ENCODE data around the gene CCDC7. TPM values are rescaled to one million over a fixed set of nuclear protein-coding genes. Genes with fewer than 3 reads are reported as not detected.

Gene CCDC7
- polyA plus RNA-seq, 1 of the 3 experiments (the other 2 are of a cell fraction): 0.44 TPM

DNA sequence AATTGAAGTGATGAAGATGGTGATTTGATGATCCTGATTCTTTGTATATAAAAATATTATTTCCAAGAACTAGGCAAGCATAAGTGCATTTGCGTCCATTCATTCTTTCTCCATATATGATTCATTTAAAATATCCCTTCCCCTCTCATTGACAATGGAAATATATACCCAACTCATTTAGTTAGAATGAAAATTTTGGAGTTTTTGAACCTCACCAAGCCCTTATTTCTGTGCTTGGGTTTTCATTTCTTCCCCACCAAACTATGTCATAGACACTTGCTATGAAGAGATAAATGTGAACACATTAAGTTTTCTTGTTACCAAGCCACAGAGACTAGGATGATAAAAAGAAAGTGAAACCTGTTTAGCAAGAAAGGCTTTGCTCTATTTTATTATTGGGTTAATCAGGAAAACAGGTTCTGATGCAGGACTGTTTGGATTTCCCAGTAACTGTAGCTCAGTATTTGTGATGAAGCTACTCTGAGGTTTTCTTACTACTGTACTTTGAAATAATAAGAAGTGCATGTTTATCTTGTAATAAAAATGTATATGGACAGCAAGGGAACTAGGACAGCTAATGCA, 443.8 kb downstream of the CCDC7 start:
- DNase-seq: no peak
- Histone ChIP-seq H3K4me1 (ENCODE audit: control insufficient read depth in 1 of 2, insufficient read depth in 2 of 2, low read depth in 1 of 2, low read length in 1 of 2) (no peaks in the 10 kb centered on the region), H3K9ac (no peak overlapping the region), H3K79me2 (ENCODE audit: insufficient read depth) (no peaks in the 10 kb centered on the region), H3K36me3 (replicated peaks in 1 of 2; ENCODE audit: control insufficient read depth in 1 of 2, insufficient read depth in 2 of 2, low read length in 1 of 2) (peaks cover 0 to 9% of the 10 kb centered on the region in 2 experiments), H3K4me2 (no peak overlapping the region), H2AFZ (ENCODE audit: low read depth) (no peak overlapping the region), H3K4me3 (ENCODE audit: low read depth in 2 of 2, low read length in 1 of 2) (no peak overlapping the region), H3K27me3 (ENCODE audit: insufficient read depth) (no peaks in the 10 kb centered on the region), H3K9me3 (no peaks in the 10 kb centered on the region), H3K9me2 (no peaks in the 10 kb centered on the region), H3K27ac (ENCODE audit: low read depth in 2 of 2, low read length in 1 of 2) (no peak overlapping the region), H3F3A (replicated peaks; ENCODE audit: insufficient read depth) (peaks cover 18% of the 10 kb centered on the region), H4K20me1 (ENCODE audit: insufficient read depth) (no peaks in the 10 kb centered on the region)
- ChIA-PET POLR2A (no interaction called here), CTCF (no interaction called here)
- WGBS (ENCODE audit: low lambda C conversion rate): 98% methylated on average over 1 of the region's 1 CpG
- TF ChIP-seq TCF12 (IDR thresholded peaks at IDR 0.05) (no peak), MXI1 (IDR thresholded peaks at IDR 0.05; ENCODE audit: low read depth, low read length) (no peak), YY1 (IDR thresholded peaks at IDR 0.05; ENCODE audit: low read depth) (no peak), TEAD4 (IDR thresholded peaks at IDR 0.05; ENCODE audit: borderline replicate concordance, insufficient read depth) (no peak), CHD2 (IDR thresholded peaks at IDR 0.05; ENCODE audit: low read length, partially characterized antibody) (no peak)
- TF ChIP-seq, protein P1, sequence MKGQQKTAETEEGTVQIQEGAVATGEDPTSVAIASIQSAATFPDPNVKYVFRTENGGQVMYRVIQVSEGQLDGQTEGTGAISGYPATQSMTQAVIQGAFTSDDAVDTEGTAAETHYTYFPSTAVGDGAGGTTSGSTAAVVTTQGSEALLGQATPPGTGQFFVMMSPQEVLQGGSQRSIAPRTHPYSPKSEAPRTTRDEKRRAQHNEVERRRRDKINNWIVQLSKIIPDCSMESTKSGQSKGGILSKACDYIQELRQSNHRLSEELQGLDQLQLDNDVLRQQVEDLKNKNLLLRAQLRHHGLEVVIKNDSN (IDR thresholded peaks at IDR 0.05; ENCODE audit: borderline replicate concordance, low read depth): no peak
- TF ChIP-seq, protein P2, sequence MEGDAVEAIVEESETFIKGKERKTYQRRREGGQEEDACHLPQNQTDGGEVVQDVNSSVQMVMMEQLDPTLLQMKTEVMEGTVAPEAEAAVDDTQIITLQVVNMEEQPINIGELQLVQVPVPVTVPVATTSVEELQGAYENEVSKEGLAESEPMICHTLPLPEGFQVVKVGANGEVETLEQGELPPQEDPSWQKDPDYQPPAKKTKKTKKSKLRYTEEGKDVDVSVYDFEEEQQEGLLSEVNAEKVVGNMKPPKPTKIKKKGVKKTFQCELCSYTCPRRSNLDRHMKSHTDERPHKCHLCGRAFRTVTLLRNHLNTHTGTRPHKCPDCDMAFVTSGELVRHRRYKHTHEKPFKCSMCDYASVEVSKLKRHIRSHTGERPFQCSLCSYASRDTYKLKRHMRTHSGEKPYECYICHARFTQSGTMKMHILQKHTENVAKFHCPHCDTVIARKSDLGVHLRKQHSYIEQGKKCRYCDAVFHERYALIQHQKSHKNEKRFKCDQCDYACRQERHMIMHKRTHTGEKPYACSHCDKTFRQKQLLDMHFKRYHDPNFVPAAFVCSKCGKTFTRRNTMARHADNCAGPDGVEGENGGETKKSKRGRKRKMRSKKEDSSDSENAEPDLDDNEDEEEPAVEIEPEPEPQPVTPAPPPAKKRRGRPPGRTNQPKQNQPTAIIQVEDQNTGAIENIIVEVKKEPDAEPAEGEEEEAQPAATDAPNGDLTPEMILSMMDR (IDR thresholded peaks at IDR 0.05): no peak
- TF ChIP-seq, protein P3, sequence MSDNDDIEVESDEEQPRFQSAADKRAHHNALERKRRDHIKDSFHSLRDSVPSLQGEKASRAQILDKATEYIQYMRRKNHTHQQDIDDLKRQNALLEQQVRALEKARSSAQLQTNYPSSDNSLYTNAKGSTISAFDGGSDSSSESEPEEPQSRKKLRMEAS (IDR thresholded peaks at IDR 0.05; ENCODE audit: low read depth): no peak
- TF ChIP-seq, protein P4, sequence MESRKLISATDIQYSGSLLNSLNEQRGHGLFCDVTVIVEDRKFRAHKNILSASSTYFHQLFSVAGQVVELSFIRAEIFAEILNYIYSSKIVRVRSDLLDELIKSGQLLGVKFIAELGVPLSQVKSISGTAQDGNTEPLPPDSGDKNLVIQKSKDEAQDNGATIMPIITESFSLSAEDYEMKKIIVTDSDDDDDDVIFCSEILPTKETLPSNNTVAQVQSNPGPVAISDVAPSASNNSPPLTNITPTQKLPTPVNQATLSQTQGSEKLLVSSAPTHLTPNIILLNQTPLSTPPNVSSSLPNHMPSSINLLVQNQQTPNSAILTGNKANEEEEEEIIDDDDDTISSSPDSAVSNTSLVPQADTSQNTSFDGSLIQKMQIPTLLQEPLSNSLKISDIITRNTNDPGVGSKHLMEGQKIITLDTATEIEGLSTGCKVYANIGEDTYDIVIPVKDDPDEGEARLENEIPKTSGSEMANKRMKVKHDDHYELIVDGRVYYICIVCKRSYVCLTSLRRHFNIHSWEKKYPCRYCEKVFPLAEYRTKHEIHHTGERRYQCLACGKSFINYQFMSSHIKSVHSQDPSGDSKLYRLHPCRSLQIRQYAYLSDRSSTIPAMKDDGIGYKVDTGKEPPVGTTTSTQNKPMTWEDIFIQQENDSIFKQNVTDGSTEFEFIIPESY (IDR thresholded peaks at IDR 0.05; ENCODE audit: borderline replicate concordance, low read depth): no peak

DNA sequence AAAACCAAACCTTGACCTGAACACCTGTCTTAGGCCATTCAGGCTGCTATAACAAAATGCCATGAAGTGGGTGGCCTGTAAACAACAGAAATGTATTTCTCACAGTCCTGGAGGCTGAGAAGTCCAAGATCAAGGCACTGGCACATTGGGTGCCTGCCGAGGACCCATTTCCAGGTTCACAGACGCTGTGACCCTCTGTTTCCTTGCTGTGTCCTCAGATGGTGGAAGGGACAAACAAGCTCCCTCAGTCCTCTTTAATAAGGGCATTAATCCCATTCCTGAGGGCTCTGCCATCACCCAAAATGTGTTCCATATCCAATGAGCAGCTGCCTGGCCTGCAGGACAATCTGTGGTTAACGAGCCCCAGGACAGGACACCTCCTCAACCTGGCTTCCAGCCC, 444.5 kb downstream of the CCDC7 start:
- H3K4me1 ChIP-seq (ENCODE audit: control insufficient read depth in 1 of 2, insufficient read depth in 2 of 2, low read depth in 1 of 2, low read length in 1 of 2): no peaks in the 10 kb centered on the region
- no peak overlapping the region for H3K27ac ChIP-seq (ENCODE audit: low read depth in 2 of 2, low read length in 1 of 2)
- no peak overlapping the region for H3K4me3 ChIP-seq (ENCODE audit: low read depth in 2 of 2, low read length in 1 of 2)
- H4K20me1 ChIP-seq (ENCODE audit: insufficient read depth): no peaks in the 10 kb centered on the region
- ChIA-PET CTCF (no interaction called here), POLR2A (no interaction called here)
- H2AFZ ChIP-seq (ENCODE audit: low read depth): no peak overlapping the region
- H3K9me2 ChIP-seq: no peaks in the 10 kb centered on the region
- H3K27me3 ChIP-seq (ENCODE audit: insufficient read depth): no peaks in the 10 kb centered on the region
- H3K79me2 ChIP-seq (ENCODE audit: insufficient read depth): no peaks in the 10 kb centered on the region
- H3F3A ChIP-seq (replicated peaks; ENCODE audit: insufficient read depth): peaks cover 21% of the 10 kb centered on the region
- H3K4me2 ChIP-seq: no peak overlapping the region
- no peak overlapping the region for H3K9ac ChIP-seq
- H3K9me3 ChIP-seq: no peaks in the 10 kb centered on the region
- no peak for DNase-seq
- peaks cover 2 to 10% of the 10 kb centered on the region in 2 experiments for H3K36me3 ChIP-seq (replicated peaks in 1 of 2; ENCODE audit: control insufficient read depth in 1 of 2, insufficient read depth in 2 of 2, low read length in 1 of 2)
- WGBS (ENCODE audit: low lambda C conversion rate): 47% methylated on average over 1 of the region's 3 CpGs
- TF ChIP-seq RXRA (IDR thresholded peaks at IDR 0.05; ENCODE audit: borderline replicate concordance, low read depth) (no peak), RAD21 (IDR thresholded peaks at IDR 0.05; ENCODE audit: low read length) (no peak), RFX5 (IDR thresholded peaks at IDR 0.05; ENCODE audit: low read length) (no peak), EP300 (IDR thresholded peaks at IDR 0.05; ENCODE audit: borderline replicate concordance in 1 of 2, low read depth in 1 of 2, low read length in 1 of 2) (no peak), TAF1 (IDR thresholded peaks at IDR 0.05; ENCODE audit: borderline replicate concordance, low read depth, low read length) (no peak), YY1 (IDR thresholded peaks at IDR 0.05; ENCODE audit: low read depth) (no peak), GATA2 (CRISPR knock-in tag; IDR thresholded peaks at IDR 0.05) (no peak), RCOR1 (IDR thresholded peaks at IDR 0.05; ENCODE audit: low read length) (no peak)
- TF ChIP-seq, protein P5, sequence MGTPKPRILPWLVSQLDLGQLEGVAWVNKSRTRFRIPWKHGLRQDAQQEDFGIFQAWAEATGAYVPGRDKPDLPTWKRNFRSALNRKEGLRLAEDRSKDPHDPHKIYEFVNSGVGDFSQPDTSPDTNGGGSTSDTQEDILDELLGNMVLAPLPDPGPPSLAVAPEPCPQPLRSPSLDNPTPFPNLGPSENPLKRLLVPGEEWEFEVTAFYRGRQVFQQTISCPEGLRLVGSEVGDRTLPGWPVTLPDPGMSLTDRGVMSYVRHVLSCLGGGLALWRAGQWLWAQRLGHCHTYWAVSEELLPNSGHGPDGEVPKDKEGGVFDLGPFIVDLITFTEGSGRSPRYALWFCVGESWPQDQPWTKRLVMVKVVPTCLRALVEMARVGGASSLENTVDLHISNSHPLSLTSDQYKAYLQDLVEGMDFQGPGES (IDR thresholded peaks at IDR 0.05; ENCODE audit: low read depth, low read length): no peak
- TF ChIP-seq, protein P2 (IDR thresholded peaks at IDR 0.05): no peak
- TF ChIP-seq, protein P6, sequence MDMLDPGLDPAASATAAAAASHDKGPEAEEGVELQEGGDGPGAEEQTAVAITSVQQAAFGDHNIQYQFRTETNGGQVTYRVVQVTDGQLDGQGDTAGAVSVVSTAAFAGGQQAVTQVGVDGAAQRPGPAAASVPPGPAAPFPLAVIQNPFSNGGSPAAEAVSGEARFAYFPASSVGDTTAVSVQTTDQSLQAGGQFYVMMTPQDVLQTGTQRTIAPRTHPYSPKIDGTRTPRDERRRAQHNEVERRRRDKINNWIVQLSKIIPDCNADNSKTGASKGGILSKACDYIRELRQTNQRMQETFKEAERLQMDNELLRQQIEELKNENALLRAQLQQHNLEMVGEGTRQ (IDR thresholded peaks at IDR 0.05; ENCODE audit: borderline replicate concordance, low read depth, low read length): no peak

Data from SK-N-SH (cell line).